Middle frontal gyrus (tissue), 1 donor: ENCODE data around the gene ZFP62.
A peak's percentile ranks its signal among the peaks of the same experiment; 100 is the strongest.

Experiments used
- DNase-seq: peaks from one replicate; pipeline ENCODE4 v3.0.0-alpha.2; 2015; ENCODE audit warnings: low spot score; ENCODE audit errors: extremely low spot score

ZFP62 gene

GRCh38 chr5:180810959-180811622, 50.0 kb downstream of the ZFP62 start:
- peak; percentile 45 for DNase-seq

GRCh38 chr5:180810210-180810958, 50.7 kb downstream of the ZFP62 start:
- DNase-seq, result peak; percentile 91

GRCh38 chr5:180809403-180810209, 51.5 kb downstream of the ZFP62 start:
- peak; percentile 51 for DNase-seq

GRCh38 chr5:180808461-180809000, 52.5 kb downstream of the ZFP62 start:
- DNase-seq, result no peak

GRCh38 chr5:180807654-180808414, 53.2 kb downstream of the ZFP62 start:
- DNase-seq, result no peak

GRCh38 chr5:180807046-180807445, 54.0 kb downstream of the ZFP62 start:
- DNase-seq, result no peak

- no peak for DNase-seq
Observed at GRCh38 chr5:180806351-180807011, 54.6 kb downstream of the ZFP62 start.

GRCh38 chr5:180804129-180804618, 56.9 kb downstream of the ZFP62 start:
- no peak for DNase-seq

- DNase-seq, result no peak
Observed at GRCh38 chr5:180803181-180804128, 57.6 kb downstream of the ZFP62 start.

GRCh38 chr5:180802325-180803180, 58.5 kb downstream of the ZFP62 start, which contains the start of gene MGAT1:
Gene MGAT1 (minus strand): TSS chr5:180802806. CDS start chr5:180792971, 9,835 bp downstream.
- peak; percentile 36 for DNase-seq

GRCh38 chr5:180801596-180802324, 59.3 kb downstream of the ZFP62 start:
- no peak for DNase-seq

GRCh38 chr5:180799902-180800801, 60.9 kb downstream of the ZFP62 start:
- DNase-seq, result no peak

- no peak for DNase-seq
Observed at GRCh38 chr5:180799194-180799593, 61.9 kb downstream of the ZFP62 start.

- DNase-seq, result no peak
Observed at GRCh38 chr5:180798193-180798592, 62.9 kb downstream of the ZFP62 start.
